ENCODE measurements around the gene KLF6. TPM values are rescaled to one million over a fixed set of nuclear protein-coding genes. Genes with fewer than 3 reads are reported as not detected.

The KLF6 gene
- total RNA-seq, 1 donor from 2014 or later = 319 TPM

GRCh38 chr10:3780021-3780770 lies 4.8 kb downstream of the KLF6 start:
- no peak overlapping the region for H2AFZ ChIP-seq (ENCODE audit: low read depth, low read length)
- DNase-seq (ENCODE audit: low read depth) (peak; percentile 82), FAIRE-seq (no peak)
- peaks cover 66% of the 10 kb centered on the region for H3K4me1 ChIP-seq (ENCODE audit: insufficient read depth, low read length)
- H4K20me1 ChIP-seq (ENCODE audit: insufficient read depth, low read length) = peaks cover 87% of the 10 kb centered on the region
- H3K9ac ChIP-seq (ENCODE audit: low read length) = peak overlapping the region; percentile 100
- peak overlapping the region; percentile 98 for H3K27ac ChIP-seq (ENCODE audit: low read depth, low read length)
- H3K4me2 ChIP-seq (ENCODE audit: low read length) = peak overlapping the region; percentile 91
- peak overlapping the region; percentile 97 for H3K4me3 ChIP-seq (ENCODE audit: insufficient read depth, low read depth, low read length)
- peaks cover 57% of the 10 kb centered on the region for H3K36me3 ChIP-seq (ENCODE audit: insufficient read depth, low read length)
- no peaks in the 10 kb centered on the region for H3K27me3 ChIP-seq (ENCODE audit: insufficient read depth, low read length)
- Mint-ChIP-seq H3K27ac (ENCODE audit: unreplicated experiment) (peak overlapping the region; percentile 100), H3K9me3 (ENCODE audit: unreplicated experiment) (peaks cover 4% of the 10 kb centered on the region), H3K4me3 (ENCODE audit: unreplicated experiment) (peak overlapping the region; percentile 99), H3K36me3 (ENCODE audit: low read depth, unreplicated experiment) (peaks cover 62% of the 10 kb centered on the region), H3K27me3 (ENCODE audit: low read depth, unreplicated experiment) (no peaks in the 10 kb centered on the region), H3K4me1 (ENCODE audit: low read depth, unreplicated experiment) (peaks cover 31% of the 10 kb centered on the region)
- no peaks in the 10 kb centered on the region for H3K9me3 ChIP-seq (ENCODE audit: insufficient read depth, low read depth, low read length)
- H3K79me2 ChIP-seq (ENCODE audit: insufficient read depth, low read length) = peaks cover 72% of the 10 kb centered on the region
- TF ChIP-seq EZH2 (IDR thresholded peaks at IDR 0.05; ENCODE audit: insufficient read depth, low read length) = no peak
- TF ChIP-seq CTCF (IDR thresholded peaks at IDR 0.05; ENCODE audit: insufficient read depth, low read depth, low read length) = no peak

DNA sequence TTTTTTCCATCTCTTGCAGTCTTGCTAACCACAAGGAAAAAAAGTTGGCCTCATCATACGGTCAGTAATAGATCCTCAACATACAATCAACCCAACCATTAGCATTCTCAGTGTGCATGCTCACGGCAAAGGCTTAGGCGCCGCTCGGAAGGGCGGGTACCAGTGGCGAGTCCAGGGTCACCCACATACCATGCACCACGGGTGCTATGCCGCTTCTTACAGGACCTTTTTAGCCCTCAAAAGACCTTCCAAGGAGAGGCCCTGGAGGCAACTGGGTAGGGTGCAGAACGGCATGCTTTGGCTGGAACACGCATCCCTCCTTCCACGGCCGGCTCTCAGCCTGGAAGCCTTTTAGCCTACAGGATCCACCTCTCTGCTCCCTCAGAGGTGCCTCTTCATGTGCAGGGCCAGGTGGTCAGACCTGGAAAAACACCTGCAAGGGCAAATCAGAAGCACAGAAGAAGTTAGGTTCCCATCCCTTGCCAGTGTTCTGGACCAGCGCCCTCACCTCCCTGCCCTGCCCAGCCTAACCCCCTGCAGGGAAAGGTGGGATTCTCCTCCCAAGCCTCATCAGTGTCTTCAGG lies 5.8 kb downstream of the KLF6 start:
- H3K4me3 Mint-ChIP-seq (ENCODE audit: unreplicated experiment) = peak overlapping the region; percentile 99
- TF ChIP-seq EZH2 (IDR thresholded peaks at IDR 0.05; ENCODE audit: insufficient read depth, low read length) = no peak
- no peak for TF ChIP-seq CTCF (IDR thresholded peaks at IDR 0.05; ENCODE audit: insufficient read depth, low read depth, low read length)
- H2AFZ ChIP-seq (ENCODE audit: low read depth, low read length) = no peak overlapping the region
- peaks cover 3% of the 10 kb centered on the region for H3K9me3 Mint-ChIP-seq (ENCODE audit: unreplicated experiment)
- H3K4me1 ChIP-seq (ENCODE audit: insufficient read depth, low read length) = peaks cover 70% of the 10 kb centered on the region
- peaks cover 61% of the 10 kb centered on the region for H3K36me3 ChIP-seq (ENCODE audit: insufficient read depth, low read length)
- H3K27ac ChIP-seq (ENCODE audit: low read depth, low read length) = peak overlapping the region; percentile 98
- peaks cover 60% of the 10 kb centered on the region for H3K36me3 Mint-ChIP-seq (ENCODE audit: low read depth, unreplicated experiment)
- peaks cover 65% of the 10 kb centered on the region for H3K79me2 ChIP-seq (ENCODE audit: insufficient read depth, low read length)
- FAIRE-seq = no peak
- peak overlapping the region; percentile 100 for H3K9ac ChIP-seq (ENCODE audit: low read length)
- H4K20me1 ChIP-seq (ENCODE audit: insufficient read depth, low read length) = peaks cover 83% of the 10 kb centered on the region
- H3K4me3 ChIP-seq (ENCODE audit: insufficient read depth, low read depth, low read length) = peak overlapping the region; percentile 97
- H3K27me3 ChIP-seq (ENCODE audit: insufficient read depth, low read length) = no peaks in the 10 kb centered on the region
- peak; percentile 45 for DNase-seq (ENCODE audit: low read depth)
- H3K4me2 ChIP-seq (ENCODE audit: low read length) = peak overlapping the region; percentile 91
- H3K4me1 Mint-ChIP-seq (ENCODE audit: low read depth, unreplicated experiment) = peaks cover 31% of the 10 kb centered on the region
- no peaks in the 10 kb centered on the region for H3K27me3 Mint-ChIP-seq (ENCODE audit: low read depth, unreplicated experiment)
- no peaks in the 10 kb centered on the region for H3K9me3 ChIP-seq (ENCODE audit: insufficient read depth, low read depth, low read length)
- H3K27ac Mint-ChIP-seq (ENCODE audit: unreplicated experiment) = peak overlapping the region; percentile 100

Data from astrocyte (in vitro differentiated cells and primary cell).